ENCODE results near the gene DDX5. TPM values are rescaled to one million over a fixed set of nuclear protein-coding genes. Genes with fewer than 3 reads are reported as not detected.
"Not testable (repeated sequence)": the region's sequence is repeated elsewhere in the genome, so short reads cannot be mapped to it uniquely, and the experiment has no call there.

The DDX5 gene
- total RNA-seq, 3 donors from 2014 or later: 464 to 736 (median 551) TPM

GRCh38 chr17:64472564-64472963, 33.5 kb downstream of the DDX5 start:
- Histone ChIP-seq H3K9me3 (no peaks in the 10 kb centered on the region), H3K4me1 (ENCODE audit: low read depth) (no peaks in the 10 kb centered on the region), H3K4me3 (no peak overlapping the region), H3K36me3 (ENCODE audit: low read depth) (no peaks in the 10 kb centered on the region)
- intact Hi-C loops (cut with DNase I, micrococcal nuclease): no loop called here
- ATAC-seq: no peak
- no peak for TF ChIP-seq CTCF (IDR thresholded peaks at IDR 0.05)
- DNase-seq: no peak

GRCh38 chr17:64471440-64471839, 34.6 kb downstream of the DDX5 start:
- intact Hi-C loops (cut with DNase I, micrococcal nuclease): no loop called here
- no peak for DNase-seq
- Histone ChIP-seq H3K4me3 (no peak overlapping the region), H3K36me3 (ENCODE audit: low read depth) (no peaks in the 10 kb centered on the region), H3K4me1 (ENCODE audit: low read depth) (no peaks in the 10 kb centered on the region), H3K9me3 (no peaks in the 10 kb centered on the region)
- no peak for ATAC-seq
- no peak for TF ChIP-seq CTCF (IDR thresholded peaks at IDR 0.05)

GRCh38 chr17:64470625-64471024, 35.5 kb downstream of the DDX5 start:
- no peak overlapping the region for H3K4me3 ChIP-seq
- intact Hi-C loops (cut with DNase I, micrococcal nuclease): no loop called here
- no peaks in the 10 kb centered on the region for H3K36me3 ChIP-seq (ENCODE audit: low read depth)
- no peak for DNase-seq
- TF ChIP-seq CTCF (IDR thresholded peaks at IDR 0.05): no peak
- H3K4me1 ChIP-seq (ENCODE audit: low read depth): no peaks in the 10 kb centered on the region
- H3K9me3 ChIP-seq: no peaks in the 10 kb centered on the region
- no peak for ATAC-seq

- H3K9me3 ChIP-seq; intact Hi-C loops (cut with DNase I, micrococcal nuclease); DNase-seq; H3K4me3 ChIP-seq; H3K36me3 ChIP-seq (ENCODE audit: low read depth); ATAC-seq; H3K4me1 ChIP-seq (ENCODE audit: low read depth): not testable (repeated sequence)
Measured at GRCh38 chr17:64466834-64467233, 39.3 kb downstream of the DDX5 start.

GRCh38 chr17:64466019-64466735, 39.9 kb downstream of the DDX5 start:
- TF ChIP-seq CTCF (IDR thresholded peaks at IDR 0.05): no peak

GRCh38 chr17:64461788-64462187, 44.3 kb downstream of the DDX5 start:
- intact Hi-C loops (cut with DNase I, micrococcal nuclease): no loop called here
- DNase-seq (no peak), ATAC-seq (no peak)
- Histone ChIP-seq H3K4me1 (ENCODE audit: low read depth) (no peaks in the 10 kb centered on the region), H3K9me3 (no peaks in the 10 kb centered on the region), H3K36me3 (ENCODE audit: low read depth) (no peaks in the 10 kb centered on the region), H3K4me3 (no peak overlapping the region)
- TF ChIP-seq CTCF (IDR thresholded peaks at IDR 0.05): no peak

More at GRCh38 chr17:64466019-64466735, 39.9 kb downstream of the DDX5 start:
- H3K4me1 ChIP-seq (ENCODE audit: low read depth): no peaks in the 10 kb centered on the region
- intact Hi-C loops (cut with DNase I, micrococcal nuclease): no loop called here
- ATAC-seq (no peak), DNase-seq (no peak)
- H3K36me3 ChIP-seq (ENCODE audit: low read depth): no peaks in the 10 kb centered on the region
- H3K4me3 ChIP-seq: no peak overlapping the region
- no peaks in the 10 kb centered on the region for H3K9me3 ChIP-seq

Measured in mucosa of descending colon (tissue), 3 donors.